ENCODE results near the gene EEF1E1. TPM values are rescaled to one million over a fixed set of nuclear protein-coding genes. Genes with fewer than 3 reads are reported as not detected.

EEF1E1 gene
- total RNA-seq, 4 donors from 2014 or later: 14.7 to 44.1 (median 20.5) TPM

DNA sequence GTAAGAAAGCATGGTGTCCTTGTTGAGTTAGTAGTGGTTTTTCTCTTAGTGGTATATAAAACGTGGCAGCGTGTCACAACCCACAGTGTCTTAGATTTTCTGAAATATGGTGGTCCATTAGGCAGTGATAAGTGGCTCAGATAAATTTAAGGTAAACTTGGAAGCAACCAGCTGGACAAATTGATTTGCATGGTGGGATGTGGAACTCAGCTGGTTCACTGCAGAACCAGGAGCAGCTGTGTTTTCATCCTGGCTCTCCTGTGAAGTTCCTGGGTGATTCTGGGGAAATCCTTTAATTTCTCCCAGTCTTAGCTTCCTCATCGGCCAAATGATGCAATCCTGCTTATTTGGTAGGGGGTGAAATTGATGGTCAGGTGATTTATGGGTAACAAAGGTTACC lies 32.9 kb upstream of the EEF1E1 start:
- 82% methylated on average over 3 of the region's 3 CpGs for WGBS, 2 donors
- no peaks in the 10 kb centered on the region for H3K9me3 ChIP-seq
- no peak overlapping the region for H3K27ac ChIP-seq
- H3K4me3 ChIP-seq: no peak overlapping the region
- TF ChIP-seq EP300 (IDR thresholded peaks at IDR 0.05) (no peak), POLR2A (IDR thresholded peaks at IDR 0.05) (no peak)
- TF ChIP-seq, protein P1, sequence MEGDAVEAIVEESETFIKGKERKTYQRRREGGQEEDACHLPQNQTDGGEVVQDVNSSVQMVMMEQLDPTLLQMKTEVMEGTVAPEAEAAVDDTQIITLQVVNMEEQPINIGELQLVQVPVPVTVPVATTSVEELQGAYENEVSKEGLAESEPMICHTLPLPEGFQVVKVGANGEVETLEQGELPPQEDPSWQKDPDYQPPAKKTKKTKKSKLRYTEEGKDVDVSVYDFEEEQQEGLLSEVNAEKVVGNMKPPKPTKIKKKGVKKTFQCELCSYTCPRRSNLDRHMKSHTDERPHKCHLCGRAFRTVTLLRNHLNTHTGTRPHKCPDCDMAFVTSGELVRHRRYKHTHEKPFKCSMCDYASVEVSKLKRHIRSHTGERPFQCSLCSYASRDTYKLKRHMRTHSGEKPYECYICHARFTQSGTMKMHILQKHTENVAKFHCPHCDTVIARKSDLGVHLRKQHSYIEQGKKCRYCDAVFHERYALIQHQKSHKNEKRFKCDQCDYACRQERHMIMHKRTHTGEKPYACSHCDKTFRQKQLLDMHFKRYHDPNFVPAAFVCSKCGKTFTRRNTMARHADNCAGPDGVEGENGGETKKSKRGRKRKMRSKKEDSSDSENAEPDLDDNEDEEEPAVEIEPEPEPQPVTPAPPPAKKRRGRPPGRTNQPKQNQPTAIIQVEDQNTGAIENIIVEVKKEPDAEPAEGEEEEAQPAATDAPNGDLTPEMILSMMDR (IDR thresholded peaks at IDR 0.05): no peak
- no peak for DNase-seq (ENCODE audit: low spot score in 2 of 2)
- no peaks in the 10 kb centered on the region for H3K36me3 ChIP-seq
- H3K27me3 ChIP-seq: no peaks in the 10 kb centered on the region
- H3K4me1 ChIP-seq: no peaks in the 10 kb centered on the region

DNA sequence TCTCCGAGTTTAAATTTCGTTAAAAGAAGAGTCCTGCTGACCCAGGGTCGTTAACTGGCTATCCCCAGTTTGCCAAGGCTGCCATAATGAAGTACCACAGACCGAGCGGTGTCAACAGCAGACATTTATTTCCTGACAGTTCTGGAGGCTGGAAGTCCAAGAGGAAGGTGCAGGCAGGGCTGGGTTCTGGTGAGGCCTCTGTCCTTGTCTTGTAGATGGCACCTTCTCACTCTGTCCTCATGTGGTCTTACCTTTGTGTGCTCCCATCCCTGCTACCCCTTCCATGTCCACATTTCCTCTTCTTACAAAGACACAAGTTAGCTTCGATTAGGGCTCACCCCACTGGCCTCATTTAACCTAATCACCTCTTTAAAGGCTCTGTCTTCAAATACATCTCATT lies 29.8 kb upstream of the EEF1E1 start:
- no peaks in the 10 kb centered on the region for H3K4me1 ChIP-seq
- no peak for TF ChIP-seq EP300 (IDR thresholded peaks at IDR 0.05)
- no peak for TF ChIP-seq POLR2A (IDR thresholded peaks at IDR 0.05)
- TF ChIP-seq, protein P1 (IDR thresholded peaks at IDR 0.05): no peak
- no peak for DNase-seq (ENCODE audit: low spot score in 2 of 2)
- no peak overlapping the region for H3K4me3 ChIP-seq
- H3K27ac ChIP-seq: no peak overlapping the region
- H3K9me3 ChIP-seq: no peaks in the 10 kb centered on the region
- no peaks in the 10 kb centered on the region for H3K36me3 ChIP-seq
- 66 to 73% methylated on average over 6 of the region's 6 CpGs for WGBS, 2 donors
- H3K27me3 ChIP-seq: no peaks in the 10 kb centered on the region

GRCh38 chr6:8131265-8131897 lies 29.0 kb upstream of the EEF1E1 start:
- Histone ChIP-seq H3K9me3 (no peaks in the 10 kb centered on the region), H3K4me3 (no peak overlapping the region), H3K4me1 (no peaks in the 10 kb centered on the region), H3K36me3 (no peaks in the 10 kb centered on the region), H3K27me3 (no peaks in the 10 kb centered on the region), H3K27ac (no peak overlapping the region)
- 38 to 41% methylated on average over 13 of the region's 13 CpGs for WGBS, 2 donors
- DNase-seq (ENCODE audit: low spot score in 2 of 2): peak in 1 of 2 donors; percentile 42
- TF ChIP-seq, protein P1 (IDR thresholded peaks at IDR 0.05): peak in 3 of 5 experiments; percentile 19 to 54 (median 32)
- TF ChIP-seq EP300 (IDR thresholded peaks at IDR 0.05) (no peak), POLR2A (IDR thresholded peaks at IDR 0.05) (no peak)

- DNase-seq (ENCODE audit: low spot score in 2 of 2): no peak
- WGBS, 2 donors: 42 to 43% methylated on average over 5 of the region's 5 CpGs
- Histone ChIP-seq H3K36me3 (no peaks in the 10 kb centered on the region), H3K27ac (no peak overlapping the region), H3K27me3 (peaks cover 0 to 4% of the 10 kb centered on the region in 2 donors), H3K4me1 (no peaks in the 10 kb centered on the region), H3K9me3 (no peaks in the 10 kb centered on the region), H3K4me3 (no peak overlapping the region)
- TF ChIP-seq, protein P1 (IDR thresholded peaks at IDR 0.05): no peak
- TF ChIP-seq POLR2A (IDR thresholded peaks at IDR 0.05): no peak
- TF ChIP-seq EP300 (IDR thresholded peaks at IDR 0.05): no peak
These were observed 28.1 kb upstream of the EEF1E1 start for GRCh38 chr6:8130399-8130798.

DNA sequence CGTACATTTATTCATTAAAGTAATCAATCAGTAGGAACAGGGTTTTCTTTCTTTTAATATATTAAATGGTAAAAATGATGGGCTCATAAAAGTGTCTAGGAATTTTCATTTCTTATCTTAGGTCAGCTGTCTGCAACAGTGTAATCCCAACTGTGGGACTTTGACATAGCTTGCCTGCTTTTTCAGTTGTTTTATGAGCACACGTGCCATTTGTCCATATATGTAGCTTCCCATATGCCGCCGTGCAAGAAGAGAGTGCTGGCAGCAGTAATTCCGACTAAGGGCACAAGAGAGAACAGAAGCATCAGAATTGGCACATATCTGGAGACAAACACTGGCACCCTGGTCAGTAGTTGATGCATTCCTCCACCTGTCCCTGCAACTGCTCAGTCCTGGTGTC lies 20.9 kb upstream of the EEF1E1 start:
- WGBS, 2 donors: 81 to 85% methylated on average over 5 of the region's 5 CpGs

More for the DNA sequence above, 20.9 kb upstream of the EEF1E1 start:
- Histone ChIP-seq H3K4me1 (no peaks in the 10 kb centered on the region), H3K27me3 (peaks cover 0 to 9% of the 10 kb centered on the region in 2 donors), H3K36me3 (no peaks in the 10 kb centered on the region), H3K9me3 (no peaks in the 10 kb centered on the region), H3K27ac (no peak overlapping the region), H3K4me3 (no peak overlapping the region)
- TF ChIP-seq EP300 (IDR thresholded peaks at IDR 0.05) (no peak), POLR2A (IDR thresholded peaks at IDR 0.05) (no peak)
- TF ChIP-seq, protein P1 (IDR thresholded peaks at IDR 0.05): no peak
- DNase-seq (ENCODE audit: low spot score in 2 of 2): no peak

All from tibial nerve (tissue), 4 donors.